HG02571 (cell line): Measurements from ENCODE around the gene CTNNBIP1.

ENCODE experiments used
- ATAC-seq: cut with Tn5 transposase; IDR thresholded peaks from one replicate; pipeline ENCODE4 v1.9.1; 2021; ENCODE audit warnings: mild to moderate bottlenecking, moderate library complexity; ENCODE audit not compliant: unreplicated experiment

Gene CTNNBIP1

DNA sequence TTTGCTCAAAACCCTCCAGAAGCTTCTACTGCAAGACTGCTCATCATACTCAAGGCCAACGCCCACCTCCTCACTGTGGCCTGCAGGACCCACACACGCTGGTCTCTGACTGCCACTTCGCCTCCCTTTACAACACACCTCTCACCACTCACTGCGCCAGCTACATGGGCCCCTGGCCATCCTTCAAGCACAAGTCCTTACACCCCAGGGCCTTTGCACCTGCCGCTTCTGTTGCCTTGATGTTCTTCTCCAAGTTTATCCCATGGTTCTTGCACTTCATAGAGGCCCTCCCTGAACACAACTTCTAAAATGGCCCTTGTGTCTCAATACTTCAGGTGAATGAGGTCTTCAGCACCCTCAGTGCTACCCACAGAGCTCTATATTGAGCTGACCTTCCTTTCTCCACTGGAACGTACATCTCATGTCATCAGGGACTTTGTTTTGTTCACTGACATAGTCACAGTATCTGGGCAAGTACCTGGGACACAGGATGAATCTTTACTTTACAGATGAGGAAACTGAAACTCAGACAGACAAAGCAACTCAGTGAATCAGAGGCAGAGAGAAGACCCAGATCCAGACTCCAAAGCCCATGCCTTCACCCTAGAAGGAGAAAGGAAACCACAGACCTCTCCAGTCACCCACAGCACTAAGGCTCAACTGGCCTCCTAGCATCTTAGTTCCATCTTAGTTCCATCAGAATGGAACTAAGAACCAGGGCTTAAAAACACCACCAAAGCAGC, 51.6 kb downstream of the CTNNBIP1 start:
- no peak for ATAC-seq

DNA sequence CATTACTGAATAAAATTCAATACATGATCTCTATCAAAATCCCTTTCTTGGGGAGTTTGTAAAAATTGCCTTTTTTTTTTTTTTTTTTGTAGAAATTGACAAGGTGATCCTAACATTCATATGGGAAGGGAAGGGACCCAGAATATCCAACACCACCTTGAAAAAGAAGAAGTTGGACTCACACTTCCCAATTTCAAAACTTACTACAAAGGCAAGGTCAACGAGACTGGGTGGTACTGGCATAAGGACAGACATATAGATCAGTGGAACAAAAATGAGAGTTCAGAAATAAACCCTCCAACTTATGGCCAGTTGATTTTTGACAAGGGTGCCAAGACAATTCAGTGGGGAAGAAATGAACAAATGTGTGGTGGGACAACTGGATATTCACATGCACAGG, 54.9 kb downstream of the CTNNBIP1 start:
- no peak for ATAC-seq

DNA sequence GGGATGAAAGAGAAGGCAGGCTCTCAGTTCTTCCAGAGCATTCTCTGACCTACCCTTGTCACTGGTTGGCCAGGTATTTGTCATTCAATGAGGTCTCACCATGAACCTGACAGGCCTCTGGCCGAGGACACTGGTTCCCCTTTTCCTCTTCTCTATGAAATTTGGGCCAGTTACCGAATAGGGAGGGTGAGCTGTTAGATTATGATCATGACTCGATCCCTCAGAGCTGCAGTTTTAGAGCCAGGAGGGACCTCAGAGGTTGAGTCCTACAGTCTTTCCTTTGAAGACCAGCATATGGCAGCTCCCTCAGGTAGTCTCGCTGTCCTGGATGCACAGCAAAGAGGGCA, 56.8 kb downstream of the CTNNBIP1 start:
- ATAC-seq, result no peak

DNA sequence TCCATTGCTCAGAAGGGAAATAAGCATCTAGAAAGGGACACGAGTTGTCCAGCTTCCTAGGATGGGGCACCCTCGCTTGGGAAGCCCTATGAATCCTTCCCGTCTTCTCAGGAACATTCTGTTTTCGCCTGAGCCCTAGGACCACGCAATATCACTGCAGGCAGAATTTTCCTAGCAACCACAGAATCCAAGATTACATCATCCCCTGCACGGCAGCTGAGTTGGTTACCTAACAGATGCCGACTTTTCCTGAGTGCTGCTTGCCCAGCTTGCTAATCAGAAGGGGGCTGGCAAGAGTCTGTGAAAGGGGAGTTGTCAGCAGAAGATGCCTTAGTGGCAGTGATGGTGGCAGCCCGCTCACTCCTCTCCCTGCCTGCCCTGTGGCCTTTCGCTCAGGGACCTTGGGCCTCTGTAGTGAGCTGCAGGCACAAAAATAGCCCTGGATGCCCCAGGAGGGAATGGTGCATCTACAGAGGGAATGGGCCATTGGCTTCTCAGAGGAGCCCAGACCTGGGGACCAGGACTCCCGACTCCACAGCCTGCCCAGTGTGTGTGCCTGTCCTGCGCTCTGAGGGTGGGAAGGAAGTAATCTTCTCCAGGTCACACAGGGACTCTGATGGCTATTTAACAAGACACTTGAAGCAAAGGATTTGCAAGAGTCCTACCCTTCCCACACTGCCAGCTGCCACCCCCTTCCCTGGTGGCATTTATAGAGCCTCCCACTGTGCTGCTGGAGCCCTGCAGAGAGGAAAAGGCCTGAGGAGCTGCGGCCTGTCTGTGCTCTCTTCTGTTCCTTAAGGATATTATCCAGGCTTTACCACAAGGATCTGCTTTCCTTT, 57.4 kb downstream of the CTNNBIP1 start:
- no peak for ATAC-seq

DNA sequence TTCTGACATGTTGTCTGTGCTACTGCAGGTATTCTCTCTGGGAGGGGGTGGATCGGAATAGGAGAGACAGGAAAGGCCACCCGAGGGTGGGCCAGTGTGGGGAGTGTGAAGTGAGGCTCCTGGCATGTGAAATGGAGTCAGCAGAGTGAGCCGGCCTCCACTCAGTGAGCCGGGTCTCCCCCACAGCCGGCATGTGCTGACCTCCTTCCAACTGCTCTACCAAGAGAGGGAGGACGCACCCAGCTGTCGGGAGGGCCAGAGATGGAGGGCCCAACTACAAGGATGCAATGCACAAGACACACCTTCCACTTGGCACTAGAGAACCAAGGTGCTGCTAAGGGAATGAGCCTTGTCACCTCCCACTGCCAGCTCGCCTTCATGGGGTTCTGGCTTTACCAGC, 58.1 kb downstream of the CTNNBIP1 start:
- ATAC-seq, result no peak

DNA sequence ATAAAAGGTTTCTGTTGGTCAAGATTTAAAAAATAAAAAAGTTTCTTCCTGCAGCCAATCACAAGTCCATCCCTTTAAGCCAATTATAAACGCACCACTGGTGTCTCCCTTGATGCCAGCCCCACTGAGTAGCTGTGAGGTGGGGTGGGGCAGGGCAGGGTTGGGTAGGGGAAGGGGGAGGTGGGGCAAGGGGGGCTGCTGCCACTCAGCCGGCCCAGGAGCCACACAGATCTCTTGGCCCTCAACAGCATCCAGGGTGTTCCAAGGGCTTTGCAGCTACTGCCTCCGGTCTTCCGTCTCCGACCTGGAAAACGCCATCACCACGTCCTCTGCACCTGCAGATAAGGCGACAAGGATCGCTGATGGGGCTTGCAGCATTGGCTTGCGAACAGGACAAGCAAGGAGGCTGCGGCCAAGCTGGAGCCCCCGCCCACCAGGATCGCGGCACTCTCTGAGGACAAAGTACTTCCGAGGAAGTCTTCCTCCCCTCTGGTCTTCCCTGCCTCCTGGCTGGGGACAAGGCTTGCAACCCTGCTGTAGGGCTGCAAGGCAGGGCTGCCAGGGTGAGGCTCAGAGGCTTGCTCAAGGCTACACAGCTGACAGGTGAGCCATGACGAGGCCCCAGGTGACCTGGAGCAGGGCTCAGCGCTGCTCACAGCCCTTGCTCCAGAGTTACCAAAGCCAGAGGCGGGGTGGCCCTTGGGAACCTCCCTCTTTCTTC, 59.5 kb downstream of the CTNNBIP1 start:
- no peak for ATAC-seq

DNA sequence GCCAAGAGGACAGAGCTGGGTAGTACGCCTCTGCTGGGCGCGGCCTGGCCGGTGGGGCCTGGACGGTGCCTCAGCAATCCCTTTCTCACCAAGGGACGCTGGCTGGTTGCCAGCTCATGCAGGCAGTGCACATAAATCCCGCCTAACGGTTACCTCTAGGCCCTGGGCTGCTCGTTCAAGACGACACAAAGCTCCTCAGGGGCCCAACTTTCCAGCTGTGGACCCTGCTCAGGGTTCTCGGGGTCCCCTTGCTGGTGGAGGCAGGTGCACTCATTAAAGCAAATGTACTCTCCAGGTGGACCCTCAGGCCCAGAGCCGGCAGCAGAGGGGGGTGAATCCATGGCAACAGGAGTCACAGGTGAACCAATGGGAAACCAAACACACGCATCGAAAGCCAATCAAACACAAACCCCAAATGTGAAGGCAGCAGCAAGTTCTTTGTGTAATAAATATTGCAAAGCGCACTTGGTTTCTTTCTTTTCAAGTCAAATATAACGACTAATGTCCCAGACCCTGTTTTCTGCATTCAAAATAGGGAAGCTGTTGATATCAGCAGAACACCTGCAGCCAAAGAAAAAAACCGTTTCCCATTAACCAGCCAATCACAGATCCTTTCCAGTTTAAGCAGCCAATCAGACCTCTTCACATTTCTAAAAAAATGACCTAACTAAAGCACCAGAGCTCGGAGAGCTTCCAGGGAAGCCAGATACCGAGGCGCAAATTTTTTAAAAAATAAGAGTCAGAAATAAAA, 60.2 kb downstream of the CTNNBIP1 start:
- ATAC-seq, result peak; percentile 53

DNA sequence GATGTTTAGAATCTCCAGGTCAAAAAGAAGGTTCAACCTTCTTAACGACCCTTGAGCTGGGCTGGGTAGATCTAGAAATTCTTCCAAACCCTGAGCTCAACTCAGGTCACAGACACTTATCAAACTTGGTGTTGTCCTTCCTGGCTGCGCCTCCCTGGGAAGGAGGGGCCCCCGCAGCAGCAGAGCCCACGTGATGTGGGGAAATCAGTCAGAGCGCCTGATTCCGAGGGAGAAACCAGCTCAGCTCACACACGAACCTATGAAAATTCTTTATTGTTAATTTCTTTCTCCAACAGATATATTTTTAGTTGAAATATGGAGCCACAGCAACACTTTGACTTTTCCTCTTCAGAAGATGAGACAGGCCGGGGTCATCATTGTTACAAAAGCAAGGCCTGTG, 62.0 kb downstream of the CTNNBIP1 start:
- ATAC-seq, result no peak

DNA sequence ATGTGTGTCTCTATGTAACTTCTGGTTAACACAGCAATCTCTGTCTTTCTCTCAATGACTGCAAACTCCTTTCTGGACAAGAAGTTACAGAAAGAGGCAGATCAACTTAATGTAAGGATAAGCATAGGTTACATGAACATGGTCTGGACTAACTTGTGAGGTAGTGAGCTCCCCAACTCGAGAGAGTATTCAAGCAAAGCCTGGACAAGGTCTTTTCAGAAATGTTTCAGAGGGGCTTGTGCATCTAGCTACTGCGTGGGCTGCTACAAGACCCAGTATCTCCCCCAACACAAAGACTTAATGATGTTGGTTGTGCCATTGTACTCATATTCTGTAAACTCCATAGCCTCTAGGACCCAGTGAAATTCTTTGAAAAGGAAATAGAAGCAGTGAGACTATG, 62.8 kb downstream of the CTNNBIP1 start:
- ATAC-seq, result no peak

DNA sequence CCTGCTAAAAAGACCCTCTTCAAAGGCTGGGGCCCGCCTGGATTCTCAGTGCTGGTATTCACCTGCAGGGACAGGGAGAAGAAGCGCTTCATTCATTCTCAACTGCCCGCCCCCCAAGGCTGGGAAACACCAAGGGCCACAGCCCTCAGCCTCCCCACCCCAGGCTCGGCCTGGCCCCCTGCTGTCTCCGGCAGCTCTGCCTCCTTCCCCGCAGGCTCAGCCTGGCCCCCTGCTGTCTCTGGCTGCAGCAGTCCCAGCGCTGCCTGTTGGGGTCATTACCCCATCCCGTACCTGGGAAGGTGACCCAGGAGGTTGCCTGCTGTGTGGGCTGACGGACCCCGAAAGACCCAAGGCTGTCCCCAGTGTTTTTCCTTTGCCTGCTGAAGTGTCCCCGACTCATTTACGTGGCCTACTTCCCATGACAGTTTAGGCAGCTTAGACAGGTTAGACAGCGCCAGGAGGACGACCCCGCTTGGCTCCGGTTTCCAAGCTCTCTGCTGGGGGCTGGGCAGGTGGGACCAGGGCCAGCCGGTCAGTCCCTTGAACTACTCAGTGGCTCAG, 63.4 kb downstream of the CTNNBIP1 start:
- no peak for ATAC-seq

DNA sequence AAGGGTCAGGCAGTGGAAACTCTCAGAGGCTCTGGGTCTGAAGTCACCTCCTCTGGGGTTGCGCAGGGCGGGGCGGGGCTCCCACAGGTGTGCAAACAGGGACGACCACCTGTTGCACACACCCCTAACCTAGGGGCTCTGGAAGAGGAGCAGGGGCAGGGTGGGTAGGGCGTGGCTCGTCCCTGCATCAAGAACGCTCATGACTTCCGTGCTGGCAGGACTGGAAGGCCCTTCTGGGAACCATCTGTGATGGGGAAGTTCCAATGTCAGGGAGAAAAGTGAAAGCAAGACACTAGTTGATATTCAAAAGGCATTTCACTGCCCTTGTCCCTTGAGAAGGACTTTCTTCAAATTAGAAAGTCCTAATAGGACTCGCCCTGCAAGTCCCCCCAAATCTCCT, 64.2 kb downstream of the CTNNBIP1 start:
- ATAC-seq, result no peak

DNA sequence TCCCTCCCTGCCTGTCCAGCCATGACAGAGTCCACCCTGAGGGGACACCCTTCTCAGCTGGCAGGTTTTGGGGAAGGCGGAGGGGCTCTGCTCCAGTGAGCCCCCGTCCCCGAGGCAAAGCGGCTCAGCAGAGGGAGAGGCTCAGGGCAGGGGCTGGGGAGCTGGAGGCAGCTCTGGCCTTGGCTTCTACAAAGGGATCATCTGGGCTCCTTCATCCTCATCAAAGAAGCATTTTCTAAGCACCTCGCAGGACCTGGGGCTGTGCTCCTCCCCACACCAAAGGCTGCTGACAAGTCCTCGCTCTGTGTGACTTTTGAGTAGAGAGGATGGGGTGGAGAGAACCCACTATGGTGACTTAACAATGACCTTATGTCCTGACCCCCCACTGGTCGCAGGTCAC, 65.3 kb downstream of the CTNNBIP1 start:
- ATAC-seq, result no peak

DNA sequence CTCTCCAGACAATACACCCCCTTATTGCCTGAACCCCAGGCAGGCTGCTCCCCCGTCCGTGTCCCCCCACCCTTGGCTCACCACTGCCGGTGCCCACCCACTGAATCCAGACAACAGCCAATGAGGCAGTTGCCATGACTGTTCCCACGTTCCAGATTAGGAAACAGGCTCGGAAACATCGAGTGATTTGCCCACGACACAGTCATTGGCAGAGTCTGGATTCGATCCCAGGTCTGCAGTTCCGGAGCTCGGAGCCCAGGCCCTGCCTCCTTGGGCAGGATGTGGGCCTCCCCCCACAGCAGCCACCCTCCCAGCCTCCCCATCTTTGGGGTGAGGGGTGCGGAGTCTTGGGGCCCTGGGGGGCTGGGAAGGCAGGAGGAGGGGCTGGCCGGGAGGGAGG, 66.0 kb downstream of the CTNNBIP1 start:
- no peak for ATAC-seq

DNA sequence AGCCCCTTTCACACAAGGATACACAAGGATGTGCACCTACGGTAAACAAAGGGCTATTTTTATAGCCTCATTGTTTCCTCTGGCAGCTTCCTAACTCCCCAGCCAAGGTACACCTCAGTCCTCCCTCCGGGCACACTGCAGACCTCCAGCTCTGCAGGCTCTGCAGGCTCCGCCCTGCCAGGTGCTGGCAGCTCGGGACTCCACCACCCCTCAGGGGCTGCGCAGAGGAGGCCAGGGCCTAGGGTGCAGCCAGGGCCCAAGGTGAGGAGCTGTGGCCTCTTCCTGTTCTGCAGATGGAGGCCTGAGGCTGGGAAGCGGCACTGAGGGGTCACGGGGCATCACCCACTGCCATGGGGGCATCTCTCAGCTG, 66.5 kb downstream of the CTNNBIP1 start:
- ATAC-seq, result no peak

DNA sequence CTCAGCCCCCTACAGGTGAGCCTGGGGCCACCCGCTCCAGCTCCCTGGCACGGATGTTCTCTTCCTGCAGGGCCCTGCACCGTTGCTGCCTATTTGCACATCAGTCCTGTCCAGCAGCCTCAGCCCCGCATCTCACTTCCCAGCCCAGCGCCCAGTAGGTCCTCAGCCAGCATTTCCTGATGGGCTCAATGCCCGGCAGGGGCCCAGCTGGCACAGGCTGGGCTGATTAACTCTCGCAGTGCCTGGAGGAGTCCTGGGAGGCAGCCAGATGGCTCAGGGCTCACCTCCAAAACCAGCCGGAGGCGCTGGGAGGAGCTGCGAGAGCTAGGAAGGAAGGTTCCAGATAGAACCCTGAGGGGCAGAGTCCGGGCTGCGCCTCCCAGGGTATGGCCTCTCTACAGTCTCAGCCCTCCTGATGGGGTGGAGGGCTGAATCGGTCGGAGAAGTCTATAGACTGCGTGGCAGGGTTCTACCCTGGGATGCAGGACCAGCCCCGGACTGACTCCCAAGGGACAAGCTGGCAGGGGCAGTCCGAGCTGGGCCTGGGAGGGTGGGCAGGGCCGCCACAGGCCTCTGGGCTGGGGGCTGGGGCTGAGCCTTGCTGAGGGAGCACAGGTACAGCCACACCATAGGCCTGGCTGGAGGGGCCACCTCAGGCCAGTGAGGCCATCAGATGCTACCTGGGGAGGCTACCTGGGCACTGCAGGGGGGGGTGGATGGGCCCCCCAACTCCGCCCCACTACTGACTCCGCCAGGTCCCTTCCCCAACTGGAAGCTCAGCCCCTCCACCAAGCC, 67.1 kb downstream of the CTNNBIP1 start:
- ATAC-seq, result no peak

DNA sequence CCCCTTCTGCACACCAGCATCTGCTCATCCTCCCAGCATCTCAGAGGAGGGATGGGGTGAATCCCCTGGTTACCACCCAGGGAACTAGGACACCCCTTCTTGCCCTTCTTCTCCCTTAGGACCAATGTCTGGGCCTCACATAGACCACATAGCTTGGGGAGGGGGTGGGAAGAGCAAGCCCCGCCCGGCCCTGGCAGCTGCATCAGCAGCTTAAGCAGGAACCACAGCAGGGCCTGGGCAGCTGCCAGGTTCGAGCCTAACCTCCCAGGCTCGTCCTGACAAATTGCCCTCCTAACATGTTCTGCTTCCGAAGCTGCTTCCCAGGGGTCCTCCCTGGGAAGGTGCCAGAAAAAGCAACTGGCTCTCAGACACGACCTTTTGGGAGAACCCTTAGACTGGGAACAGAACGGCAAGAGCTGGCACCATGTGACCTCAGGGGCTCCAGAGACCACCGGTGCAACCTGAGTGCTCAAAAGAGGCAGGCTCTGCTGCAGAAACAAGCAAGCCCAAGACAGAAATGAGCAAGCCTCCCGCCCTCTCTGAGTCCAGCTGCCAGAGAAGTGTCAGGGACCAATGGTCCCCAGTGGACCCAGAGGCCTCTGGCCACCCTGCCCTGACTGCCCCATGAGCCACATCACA, 67.9 kb downstream of the CTNNBIP1 start:
- ATAC-seq, result no peak

DNA sequence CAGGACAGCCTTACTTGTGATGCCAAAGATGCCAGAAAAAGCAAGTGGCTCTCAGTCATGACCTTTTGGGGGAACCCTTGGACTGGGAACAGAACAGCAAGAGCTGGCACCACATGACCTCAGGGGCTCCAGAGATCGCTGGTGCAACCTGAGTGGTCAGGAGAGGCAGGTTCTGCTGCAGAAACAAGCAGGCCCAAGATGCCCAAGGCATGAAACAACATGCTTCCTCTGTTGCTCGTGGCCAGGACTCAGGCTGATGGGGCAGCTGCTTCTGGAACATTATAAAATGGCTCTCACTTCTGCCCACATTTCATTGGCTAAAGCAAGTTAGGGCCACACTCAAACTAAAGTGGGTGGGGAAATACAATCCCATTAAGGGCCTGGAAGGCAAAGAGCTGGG, 68.6 kb downstream of the CTNNBIP1 start:
- ATAC-seq, result no peak

DNA sequence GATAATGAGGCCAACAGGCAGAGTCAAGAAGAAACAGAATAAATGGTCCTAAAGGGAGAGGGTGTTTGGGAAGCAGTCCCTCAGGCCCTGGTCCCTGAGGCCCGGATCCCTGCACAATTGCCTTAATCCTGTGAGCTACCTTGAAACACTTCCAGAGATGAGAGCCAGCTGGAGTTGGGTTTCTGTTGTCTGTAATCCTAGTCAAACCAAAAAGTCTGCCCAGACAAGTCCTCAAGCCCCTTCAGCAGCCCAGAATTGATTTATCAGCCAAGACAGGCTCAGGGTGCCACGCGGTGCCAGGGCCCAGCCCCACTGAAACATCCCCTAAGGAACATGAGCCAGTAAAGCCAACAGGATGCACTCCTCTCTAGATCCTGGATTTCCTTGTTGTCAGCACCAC, 69.9 kb downstream of the CTNNBIP1 start:
- ATAC-seq, result no peak

DNA sequence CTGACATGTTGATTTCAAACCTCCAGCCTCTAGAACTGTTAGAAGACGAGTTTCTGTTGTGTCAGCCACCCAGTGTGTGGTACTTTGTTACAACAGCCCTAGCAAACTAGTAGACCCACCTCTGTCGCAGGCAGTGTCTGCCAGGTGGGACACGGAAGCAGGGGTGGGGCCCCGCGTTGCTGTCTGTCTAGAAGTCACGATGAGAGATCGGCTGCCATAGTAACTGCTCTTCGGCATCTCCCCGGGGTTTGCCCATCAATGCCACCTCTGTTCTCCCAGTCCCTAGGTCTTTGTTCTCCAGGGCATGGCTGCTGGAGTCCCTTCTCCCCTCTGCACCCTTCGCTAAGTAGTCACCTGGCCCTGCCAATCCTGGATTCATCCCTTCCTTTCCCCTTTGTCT, 71.1 kb downstream of the CTNNBIP1 start:
- ATAC-seq, result no peak

DNA sequence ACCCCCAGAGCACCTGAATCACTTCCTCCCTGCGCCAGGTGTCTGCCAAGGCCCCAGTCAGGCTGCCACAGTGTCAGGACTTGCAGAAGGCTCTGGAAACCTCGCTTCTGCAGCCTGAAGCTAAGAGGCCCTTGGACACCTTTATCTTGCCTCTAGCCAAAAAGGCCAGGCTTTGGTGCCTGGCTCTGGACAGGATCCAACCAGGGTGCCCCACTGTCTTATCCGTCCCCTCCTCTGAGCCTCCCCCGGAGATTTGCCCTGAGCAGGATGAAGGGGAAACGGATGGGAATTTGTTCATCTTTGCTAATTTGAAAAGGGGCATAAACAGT, 73.5 kb downstream of the CTNNBIP1 start:
- no peak for ATAC-seq
